Measurements from ENCODE around the gene DOCK10.

Gene DOCK10

DNA sequence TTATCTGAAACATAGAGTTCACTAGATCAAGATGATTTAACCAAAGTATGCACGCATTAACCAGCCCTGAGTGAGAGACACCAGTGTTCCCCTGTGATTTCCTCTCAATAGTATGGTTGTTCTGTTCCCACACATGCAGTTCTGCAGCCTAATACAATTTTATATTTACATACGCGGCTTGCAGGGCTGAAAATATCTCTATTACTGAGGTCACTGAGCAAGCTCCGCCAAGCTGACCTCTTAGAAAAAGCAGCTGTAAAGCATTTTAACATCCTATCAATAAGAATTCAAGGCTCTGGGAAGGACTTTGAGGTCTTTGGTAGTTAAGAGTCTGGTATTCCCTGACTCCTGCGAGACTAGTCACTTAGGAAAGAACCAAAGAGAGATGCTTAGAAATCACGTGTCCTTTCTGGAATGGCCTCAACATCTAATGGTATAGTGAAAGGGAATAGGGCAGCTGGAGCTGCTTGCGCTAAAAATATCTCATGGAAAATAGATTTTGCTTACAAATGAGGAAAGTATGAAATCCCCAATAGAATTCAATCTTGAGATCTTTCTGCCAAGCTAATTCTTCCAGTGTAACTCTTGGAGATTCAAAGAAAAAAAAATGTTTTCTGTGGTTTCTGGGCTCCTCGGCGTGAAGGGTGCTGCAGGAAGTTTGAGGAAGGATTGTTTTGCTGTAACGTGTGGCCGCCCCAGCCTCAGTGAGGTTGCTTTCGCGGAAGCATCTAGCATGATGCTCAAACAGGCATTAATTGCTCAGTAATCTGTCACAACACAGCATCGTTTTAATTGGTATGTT lies 59.2 kb downstream of the DOCK10 start:
- TF ChIP-seq, protein P1, sequence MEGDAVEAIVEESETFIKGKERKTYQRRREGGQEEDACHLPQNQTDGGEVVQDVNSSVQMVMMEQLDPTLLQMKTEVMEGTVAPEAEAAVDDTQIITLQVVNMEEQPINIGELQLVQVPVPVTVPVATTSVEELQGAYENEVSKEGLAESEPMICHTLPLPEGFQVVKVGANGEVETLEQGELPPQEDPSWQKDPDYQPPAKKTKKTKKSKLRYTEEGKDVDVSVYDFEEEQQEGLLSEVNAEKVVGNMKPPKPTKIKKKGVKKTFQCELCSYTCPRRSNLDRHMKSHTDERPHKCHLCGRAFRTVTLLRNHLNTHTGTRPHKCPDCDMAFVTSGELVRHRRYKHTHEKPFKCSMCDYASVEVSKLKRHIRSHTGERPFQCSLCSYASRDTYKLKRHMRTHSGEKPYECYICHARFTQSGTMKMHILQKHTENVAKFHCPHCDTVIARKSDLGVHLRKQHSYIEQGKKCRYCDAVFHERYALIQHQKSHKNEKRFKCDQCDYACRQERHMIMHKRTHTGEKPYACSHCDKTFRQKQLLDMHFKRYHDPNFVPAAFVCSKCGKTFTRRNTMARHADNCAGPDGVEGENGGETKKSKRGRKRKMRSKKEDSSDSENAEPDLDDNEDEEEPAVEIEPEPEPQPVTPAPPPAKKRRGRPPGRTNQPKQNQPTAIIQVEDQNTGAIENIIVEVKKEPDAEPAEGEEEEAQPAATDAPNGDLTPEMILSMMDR (IDR thresholded peaks at IDR 0.05; ENCODE audit: borderline replicate concordance, control extremely low read depth, extremely low read depth, insufficient read depth, missing control alignments), result no peak
- DNase-seq (ENCODE audit: low spot score), result no peak
- in situ Hi-C loops (cut with MboI; ENCODE audit: low sequenced_read_pairs, unreplicated experiment), result no loop called here

DNA sequence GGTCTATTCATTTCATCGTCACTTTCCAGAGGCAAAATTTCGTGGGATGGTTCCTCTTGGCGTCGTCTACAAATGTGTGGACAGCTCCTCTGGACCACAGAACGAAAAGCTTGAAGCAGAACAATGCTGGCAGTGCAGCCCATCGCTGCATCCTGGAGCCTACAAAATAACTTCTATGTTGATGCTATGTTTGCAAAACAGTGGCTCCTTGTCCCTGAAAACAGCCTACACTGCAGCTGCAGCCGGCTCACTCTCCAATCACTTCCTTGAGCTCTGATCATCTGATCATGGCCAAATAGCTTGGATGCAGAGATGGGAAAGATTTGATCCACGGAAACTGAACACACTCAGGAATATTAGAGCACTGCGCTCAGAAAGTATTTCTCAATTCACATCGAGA lies 60.0 kb downstream of the DOCK10 start:
- in situ Hi-C loops (cut with MboI; ENCODE audit: low sequenced_read_pairs, unreplicated experiment), result no loop called here
- TF ChIP-seq, protein P1 (IDR thresholded peaks at IDR 0.05; ENCODE audit: borderline replicate concordance, control extremely low read depth, extremely low read depth, insufficient read depth, missing control alignments), result no peak
- no peak for DNase-seq (ENCODE audit: low spot score)

DNA sequence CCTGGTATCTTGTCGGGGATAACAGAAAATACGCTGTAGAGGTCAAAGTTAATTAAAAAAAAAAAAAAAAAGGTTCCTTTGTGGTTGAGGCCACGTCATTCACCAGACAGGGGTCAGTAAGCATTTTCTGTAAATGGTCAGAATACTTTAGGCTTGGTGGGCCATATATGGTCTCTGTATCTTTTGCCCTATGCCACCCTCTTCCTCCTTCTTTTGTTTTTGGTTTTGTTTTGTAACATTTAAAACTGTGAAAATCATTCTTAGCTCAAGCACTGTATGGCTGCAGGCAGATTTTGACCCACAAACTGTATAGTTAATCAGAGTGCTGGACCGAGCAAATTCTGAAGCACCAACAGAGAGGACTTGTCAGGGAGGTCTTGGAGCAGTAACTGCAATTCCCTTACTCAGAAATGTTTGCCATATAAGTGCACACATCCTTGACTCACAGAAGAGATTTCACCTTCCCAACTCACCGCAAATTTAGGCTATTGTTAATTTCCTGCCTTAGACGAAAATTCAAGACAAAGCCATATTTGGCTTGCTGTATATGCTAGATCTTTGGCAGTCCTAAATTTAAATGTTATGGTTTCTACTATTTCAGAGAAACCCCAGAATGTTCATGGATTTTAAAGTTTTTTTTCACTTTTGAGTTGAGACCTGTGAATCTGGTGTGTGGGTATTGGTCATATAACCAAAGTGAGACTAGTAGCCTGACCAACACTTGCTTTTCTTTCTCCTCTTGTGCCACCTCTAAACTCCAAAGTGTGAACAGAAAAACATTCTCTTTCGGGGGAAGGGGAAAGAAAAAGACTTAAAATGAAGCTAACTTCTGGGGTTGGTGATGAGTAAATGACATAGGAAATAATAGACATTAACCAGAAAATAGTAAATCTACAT lies 65.4 kb downstream of the DOCK10 start:
- in situ Hi-C loops (cut with MboI; ENCODE audit: low sequenced_read_pairs, unreplicated experiment), result no loop called here
- no peak for DNase-seq (ENCODE audit: low spot score)
- TF ChIP-seq, protein P1 (IDR thresholded peaks at IDR 0.05; ENCODE audit: borderline replicate concordance, control extremely low read depth, extremely low read depth, insufficient read depth, missing control alignments), result no peak

DNA sequence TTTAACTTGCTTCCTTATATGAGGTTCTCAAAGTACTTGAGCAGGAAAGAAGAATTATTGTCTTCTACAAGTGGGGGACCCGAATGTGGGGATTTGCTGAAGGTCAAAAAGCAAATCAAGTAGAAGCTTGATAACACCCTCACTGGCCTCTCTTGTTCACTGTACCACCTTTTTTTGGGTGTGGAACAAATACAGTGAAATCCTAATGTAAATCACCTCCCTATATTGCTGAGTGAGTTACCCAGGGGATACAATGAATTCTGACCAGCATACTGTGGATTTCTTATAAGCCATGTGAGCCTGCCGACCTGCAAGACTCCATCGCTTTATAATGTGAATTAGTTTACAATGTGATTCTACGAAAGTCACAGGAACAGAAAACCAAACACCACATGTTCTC lies 66.5 kb downstream of the DOCK10 start:
- TF ChIP-seq, protein P1 (IDR thresholded peaks at IDR 0.05; ENCODE audit: borderline replicate concordance, control extremely low read depth, extremely low read depth, insufficient read depth, missing control alignments), result no peak
- in situ Hi-C loops (cut with MboI; ENCODE audit: low sequenced_read_pairs, unreplicated experiment), result no loop called here
- no peak for DNase-seq (ENCODE audit: low spot score)

DNA sequence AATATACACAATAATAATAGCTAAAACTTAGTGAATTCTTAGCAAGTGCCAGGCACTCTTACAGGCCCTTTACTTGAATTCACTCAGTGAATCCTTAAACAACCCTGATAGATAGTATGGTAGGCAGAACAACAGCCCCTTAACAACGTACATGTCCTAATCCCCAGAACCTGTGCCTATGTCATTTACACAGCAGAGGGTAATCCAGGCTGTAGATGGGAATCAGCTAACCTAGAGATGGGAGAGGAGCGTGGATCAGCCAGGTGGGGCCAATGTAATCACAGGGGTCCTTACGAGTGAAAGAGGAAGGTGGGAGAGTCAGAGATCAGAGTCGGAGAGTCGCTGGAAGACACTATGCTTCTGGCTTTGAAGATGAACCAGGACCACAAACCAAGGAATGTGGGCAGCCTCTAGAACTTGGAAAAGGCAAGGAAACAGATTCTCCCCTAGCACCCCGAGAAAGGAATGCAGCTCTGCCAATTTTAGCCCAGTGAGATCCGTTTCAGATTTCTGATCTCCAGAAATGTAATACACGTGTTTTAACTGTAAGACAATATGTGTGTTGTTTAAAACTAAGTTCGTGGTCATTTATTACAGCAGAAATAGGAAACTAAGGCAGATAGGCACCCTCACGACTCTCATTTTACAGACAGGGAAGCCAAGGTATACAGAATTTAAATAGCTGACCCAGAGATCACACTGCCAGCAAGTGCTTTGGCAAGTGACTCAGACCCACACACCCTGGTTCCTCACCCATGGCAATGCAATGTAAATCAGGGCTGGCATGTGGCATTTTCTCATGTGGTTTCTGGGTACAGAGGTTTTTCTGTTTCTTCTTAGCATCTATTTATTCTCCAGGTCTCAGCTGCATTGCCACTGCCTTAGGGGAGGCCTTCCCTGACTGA lies 68.9 kb downstream of the DOCK10 start:
- in situ Hi-C loops (cut with MboI; ENCODE audit: low sequenced_read_pairs, unreplicated experiment), result no loop called here
- TF ChIP-seq, protein P1 (IDR thresholded peaks at IDR 0.05; ENCODE audit: borderline replicate concordance, control extremely low read depth, extremely low read depth, insufficient read depth, missing control alignments), result no peak
- DNase-seq (ENCODE audit: low spot score), result no peak

DNA sequence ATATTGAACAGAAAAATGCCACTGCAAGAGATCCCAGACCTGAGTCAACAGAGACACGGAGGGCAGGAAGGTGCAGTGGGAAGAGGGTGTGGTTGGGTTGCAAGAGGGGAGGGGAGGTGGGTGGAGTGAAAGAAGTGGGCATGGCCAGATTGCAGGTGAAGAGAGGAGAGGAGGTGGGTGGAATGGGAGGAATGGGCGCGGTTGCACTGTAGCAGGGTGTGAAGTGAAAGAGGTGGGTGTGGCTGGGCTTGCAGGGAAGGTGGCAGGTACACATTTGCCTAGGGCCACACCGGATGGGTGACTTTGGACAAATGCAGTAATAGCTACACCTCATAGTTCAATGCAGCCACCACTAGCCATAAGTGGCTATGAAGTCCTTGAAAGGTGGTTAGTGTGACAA lies 71.1 kb downstream of the DOCK10 start:
- TF ChIP-seq, protein P1 (IDR thresholded peaks at IDR 0.05; ENCODE audit: borderline replicate concordance, control extremely low read depth, extremely low read depth, insufficient read depth, missing control alignments), result no peak
- in situ Hi-C loops (cut with MboI; ENCODE audit: low sequenced_read_pairs, unreplicated experiment), result no loop called here
- DNase-seq (ENCODE audit: low spot score), result no peak
